Measurements from ENCODE around the gene ROGDI. TPM values are rescaled to one million over a fixed set of nuclear protein-coding genes. Genes with fewer than 3 reads are reported as not detected.
A peak's percentile ranks its signal among the peaks of the same experiment; 100 is the strongest.

The ROGDI gene
- total RNA-seq, 1 experiment from 2014 or later: 32.1 TPM

DNA sequence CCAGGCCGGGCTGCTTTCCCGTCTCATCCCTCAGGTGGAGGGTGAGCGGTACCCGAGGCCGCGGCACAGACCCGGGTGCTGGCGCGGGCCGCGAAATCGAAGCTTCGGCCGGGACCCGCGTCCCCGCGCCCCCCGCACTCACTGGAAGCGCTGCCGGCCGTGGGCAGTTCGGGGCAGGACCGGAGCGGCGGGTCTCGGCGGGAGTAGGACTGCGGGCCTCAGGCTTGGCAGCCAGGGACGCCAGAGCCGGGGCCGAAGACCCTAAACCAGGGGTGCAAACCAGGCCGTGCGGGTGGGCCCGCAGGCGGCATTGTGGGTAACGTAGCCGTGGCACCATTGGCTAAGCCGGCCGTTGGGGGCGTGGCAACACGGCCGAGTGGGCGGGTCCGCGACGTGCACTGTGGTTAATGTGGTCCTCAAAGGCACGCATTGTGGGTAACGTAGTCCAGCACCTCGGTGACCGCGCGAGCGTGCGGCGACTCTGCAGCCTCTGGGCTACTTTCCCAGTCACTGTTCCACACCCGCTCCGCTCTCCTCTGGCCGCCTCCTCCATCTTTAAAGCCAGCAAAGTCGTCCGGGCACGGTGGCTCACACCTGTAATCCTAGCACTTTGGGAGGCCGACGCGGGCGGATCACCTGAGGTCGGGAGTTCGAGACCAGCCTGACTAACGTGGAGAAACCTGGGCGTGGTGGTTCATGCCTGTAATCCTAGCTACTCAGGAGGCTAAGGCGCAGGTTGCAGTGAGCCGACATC lies 35.4 kb downstream of the ROGDI start, which contains the start of gene ZNF500 (continued):
- TF ChIP-seq, protein P1, sequence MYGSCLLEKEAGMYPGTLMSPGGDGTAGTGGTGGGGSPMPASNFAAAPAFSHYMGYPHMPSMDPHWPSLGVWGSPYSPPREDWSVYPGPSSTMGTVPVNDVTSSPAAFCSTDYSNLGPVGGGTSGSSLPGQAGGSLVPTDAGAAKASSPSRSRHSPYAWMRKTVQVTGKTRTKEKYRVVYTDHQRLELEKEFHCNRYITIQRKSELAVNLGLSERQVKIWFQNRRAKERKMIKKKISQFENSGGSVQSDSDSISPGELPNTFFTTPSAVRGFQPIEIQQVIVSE (CRISPR knock-in tag; IDR thresholded peaks at IDR 0.05; ENCODE audit: borderline replicate concordance): no peak
- TF ChIP-seq MYBL2 (CRISPR knock-in tag; IDR thresholded peaks at IDR 0.05) (peak; percentile 14; the same call in 1 of the 2 replicates), ETV6 (CRISPR knock-in tag; IDR thresholded peaks at IDR 0.05) (no peak)
- TF ChIP-seq, protein P2, sequence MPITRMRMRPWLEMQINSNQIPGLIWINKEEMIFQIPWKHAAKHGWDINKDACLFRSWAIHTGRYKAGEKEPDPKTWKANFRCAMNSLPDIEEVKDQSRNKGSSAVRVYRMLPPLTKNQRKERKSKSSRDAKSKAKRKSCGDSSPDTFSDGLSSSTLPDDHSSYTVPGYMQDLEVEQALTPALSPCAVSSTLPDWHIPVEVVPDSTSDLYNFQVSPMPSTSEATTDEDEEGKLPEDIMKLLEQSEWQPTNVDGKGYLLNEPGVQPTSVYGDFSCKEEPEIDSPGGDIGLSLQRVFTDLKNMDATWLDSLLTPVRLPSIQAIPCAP (CRISPR knock-in tag; IDR thresholded peaks at IDR 0.05): peak; percentile 75; the same call in 1 of the 2 replicates

DNA sequence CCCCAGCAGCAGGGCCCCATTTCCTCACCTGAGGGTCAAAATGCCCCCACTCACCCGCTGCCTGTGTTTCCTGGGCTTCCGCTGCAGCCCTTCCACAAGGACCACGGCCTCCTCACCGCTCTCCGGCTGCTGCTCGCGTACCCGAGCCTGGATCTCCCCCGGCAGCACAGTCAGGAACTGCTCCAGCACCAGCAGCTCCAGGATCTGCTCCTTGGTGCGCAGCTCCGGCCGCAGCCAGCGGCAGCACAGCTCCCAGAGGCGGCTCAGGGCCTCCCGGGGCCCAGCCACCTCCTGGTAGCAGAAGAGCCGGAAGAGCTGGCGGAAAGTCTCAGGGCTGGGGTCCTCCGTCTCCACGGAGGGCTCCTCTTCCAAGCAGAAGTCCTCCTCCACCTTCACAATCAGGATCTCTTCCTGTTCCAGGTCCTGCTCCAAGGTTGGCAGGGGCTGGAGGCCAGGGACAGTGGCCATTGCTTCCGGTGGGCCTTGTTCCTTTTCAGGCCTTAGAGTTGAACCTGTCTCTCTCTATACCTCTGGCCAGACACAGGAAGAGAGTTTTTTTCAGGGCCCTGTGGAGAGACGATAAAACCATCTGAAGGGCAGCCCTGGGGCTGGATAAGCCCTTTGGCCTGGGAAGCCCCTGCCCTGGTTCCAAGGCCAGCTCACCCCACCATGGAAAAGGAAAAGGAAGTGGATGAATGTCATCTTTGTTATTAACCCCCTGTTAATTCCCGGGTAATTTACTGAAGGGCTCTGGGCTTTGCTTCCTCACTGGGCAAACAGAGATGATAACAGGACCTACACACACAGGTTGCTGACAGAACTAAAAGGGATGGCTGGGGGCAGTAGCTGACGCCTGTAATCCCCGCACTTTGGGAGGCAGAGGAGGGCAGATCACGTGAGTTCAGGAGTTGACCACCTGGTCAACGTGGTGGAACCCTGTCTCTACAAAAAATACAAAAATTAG lies 36.6 kb downstream of the ROGDI start:
- TF ChIP-seq CBFB (CRISPR knock-in tag; IDR thresholded peaks at IDR 0.05; ENCODE audit: low read depth) (no peak), RORB (CRISPR knock-in tag; IDR thresholded peaks at IDR 0.05) (no peak), ESRRA (CRISPR knock-in tag; IDR thresholded peaks at IDR 0.05; ENCODE audit: borderline replicate concordance) (no peak), ZNF232 (CRISPR knock-in tag; IDR thresholded peaks at IDR 0.05) (no peak), CREM (CRISPR knock-in tag; IDR thresholded peaks at IDR 0.05) (no peak), JUN (CRISPR knock-in tag; IDR thresholded peaks at IDR 0.05) (no peak), ZBTB21 (CRISPR knock-in tag; IDR thresholded peaks at IDR 0.05; ENCODE audit: borderline replicate concordance) (no peak)
- TF ChIP-seq, protein P3, sequence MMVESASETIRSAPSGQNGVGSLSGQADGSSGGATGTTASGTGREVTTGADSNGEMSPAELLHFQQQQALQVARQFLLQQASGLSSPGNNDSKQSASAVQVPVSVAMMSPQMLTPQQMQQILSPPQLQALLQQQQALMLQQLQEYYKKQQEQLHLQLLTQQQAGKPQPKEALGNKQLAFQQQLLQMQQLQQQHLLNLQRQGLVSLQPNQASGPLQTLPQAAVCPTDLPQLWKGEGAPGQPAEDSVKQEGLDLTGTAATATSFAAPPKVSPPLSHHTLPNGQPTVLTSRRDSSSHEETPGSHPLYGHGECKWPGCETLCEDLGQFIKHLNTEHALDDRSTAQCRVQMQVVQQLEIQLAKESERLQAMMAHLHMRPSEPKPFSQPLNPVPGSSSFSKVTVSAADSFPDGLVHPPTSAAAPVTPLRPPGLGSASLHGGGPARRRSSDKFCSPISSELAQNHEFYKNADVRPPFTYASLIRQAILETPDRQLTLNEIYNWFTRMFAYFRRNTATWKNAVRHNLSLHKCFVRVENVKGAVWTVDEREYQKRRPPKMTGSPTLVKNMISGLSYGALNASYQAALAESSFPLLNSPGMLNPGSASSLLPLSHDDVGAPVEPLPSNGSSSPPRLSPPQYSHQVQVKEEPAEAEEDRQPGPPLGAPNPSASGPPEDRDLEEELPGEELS (CRISPR knock-in tag; IDR thresholded peaks at IDR 0.05): no peak
- TF ChIP-seq, protein P4, sequence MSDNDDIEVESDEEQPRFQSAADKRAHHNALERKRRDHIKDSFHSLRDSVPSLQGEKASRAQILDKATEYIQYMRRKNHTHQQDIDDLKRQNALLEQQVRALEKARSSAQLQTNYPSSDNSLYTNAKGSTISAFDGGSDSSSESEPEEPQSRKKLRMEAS (CRISPR knock-in tag; IDR thresholded peaks at IDR 0.05): no peak
- TF ChIP-seq, protein P2 (CRISPR knock-in tag; IDR thresholded peaks at IDR 0.05): no peak
- TF ChIP-seq, protein P5, sequence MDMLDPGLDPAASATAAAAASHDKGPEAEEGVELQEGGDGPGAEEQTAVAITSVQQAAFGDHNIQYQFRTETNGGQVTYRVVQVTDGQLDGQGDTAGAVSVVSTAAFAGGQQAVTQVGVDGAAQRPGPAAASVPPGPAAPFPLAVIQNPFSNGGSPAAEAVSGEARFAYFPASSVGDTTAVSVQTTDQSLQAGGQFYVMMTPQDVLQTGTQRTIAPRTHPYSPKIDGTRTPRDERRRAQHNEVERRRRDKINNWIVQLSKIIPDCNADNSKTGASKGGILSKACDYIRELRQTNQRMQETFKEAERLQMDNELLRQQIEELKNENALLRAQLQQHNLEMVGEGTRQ (CRISPR knock-in tag; IDR thresholded peaks at IDR 0.05): no peak
- TF ChIP-seq, protein P6, sequence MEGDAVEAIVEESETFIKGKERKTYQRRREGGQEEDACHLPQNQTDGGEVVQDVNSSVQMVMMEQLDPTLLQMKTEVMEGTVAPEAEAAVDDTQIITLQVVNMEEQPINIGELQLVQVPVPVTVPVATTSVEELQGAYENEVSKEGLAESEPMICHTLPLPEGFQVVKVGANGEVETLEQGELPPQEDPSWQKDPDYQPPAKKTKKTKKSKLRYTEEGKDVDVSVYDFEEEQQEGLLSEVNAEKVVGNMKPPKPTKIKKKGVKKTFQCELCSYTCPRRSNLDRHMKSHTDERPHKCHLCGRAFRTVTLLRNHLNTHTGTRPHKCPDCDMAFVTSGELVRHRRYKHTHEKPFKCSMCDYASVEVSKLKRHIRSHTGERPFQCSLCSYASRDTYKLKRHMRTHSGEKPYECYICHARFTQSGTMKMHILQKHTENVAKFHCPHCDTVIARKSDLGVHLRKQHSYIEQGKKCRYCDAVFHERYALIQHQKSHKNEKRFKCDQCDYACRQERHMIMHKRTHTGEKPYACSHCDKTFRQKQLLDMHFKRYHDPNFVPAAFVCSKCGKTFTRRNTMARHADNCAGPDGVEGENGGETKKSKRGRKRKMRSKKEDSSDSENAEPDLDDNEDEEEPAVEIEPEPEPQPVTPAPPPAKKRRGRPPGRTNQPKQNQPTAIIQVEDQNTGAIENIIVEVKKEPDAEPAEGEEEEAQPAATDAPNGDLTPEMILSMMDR (IDR thresholded peaks at IDR 0.05): no peak
- TF ChIP-seq, protein P7, sequence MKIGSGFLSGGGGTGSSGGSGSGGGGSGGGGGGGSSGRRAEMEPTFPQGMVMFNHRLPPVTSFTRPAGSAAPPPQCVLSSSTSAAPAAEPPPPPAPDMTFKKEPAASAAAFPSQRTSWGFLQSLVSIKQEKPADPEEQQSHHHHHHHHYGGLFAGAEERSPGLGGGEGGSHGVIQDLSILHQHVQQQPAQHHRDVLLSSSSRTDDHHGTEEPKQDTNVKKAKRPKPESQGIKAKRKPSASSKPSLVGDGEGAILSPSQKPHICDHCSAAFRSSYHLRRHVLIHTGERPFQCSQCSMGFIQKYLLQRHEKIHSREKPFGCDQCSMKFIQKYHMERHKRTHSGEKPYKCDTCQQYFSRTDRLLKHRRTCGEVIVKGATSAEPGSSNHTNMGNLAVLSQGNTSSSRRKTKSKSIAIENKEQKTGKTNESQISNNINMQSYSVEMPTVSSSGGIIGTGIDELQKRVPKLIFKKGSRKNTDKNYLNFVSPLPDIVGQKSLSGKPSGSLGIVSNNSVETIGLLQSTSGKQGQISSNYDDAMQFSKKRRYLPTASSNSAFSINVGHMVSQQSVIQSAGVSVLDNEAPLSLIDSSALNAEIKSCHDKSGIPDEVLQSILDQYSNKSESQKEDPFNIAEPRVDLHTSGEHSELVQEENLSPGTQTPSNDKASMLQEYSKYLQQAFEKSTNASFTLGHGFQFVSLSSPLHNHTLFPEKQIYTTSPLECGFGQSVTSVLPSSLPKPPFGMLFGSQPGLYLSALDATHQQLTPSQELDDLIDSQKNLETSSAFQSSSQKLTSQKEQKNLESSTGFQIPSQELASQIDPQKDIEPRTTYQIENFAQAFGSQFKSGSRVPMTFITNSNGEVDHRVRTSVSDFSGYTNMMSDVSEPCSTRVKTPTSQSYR (CRISPR knock-in tag; IDR thresholded peaks at IDR 0.05): no peak
- TF ChIP-seq, protein P8, sequence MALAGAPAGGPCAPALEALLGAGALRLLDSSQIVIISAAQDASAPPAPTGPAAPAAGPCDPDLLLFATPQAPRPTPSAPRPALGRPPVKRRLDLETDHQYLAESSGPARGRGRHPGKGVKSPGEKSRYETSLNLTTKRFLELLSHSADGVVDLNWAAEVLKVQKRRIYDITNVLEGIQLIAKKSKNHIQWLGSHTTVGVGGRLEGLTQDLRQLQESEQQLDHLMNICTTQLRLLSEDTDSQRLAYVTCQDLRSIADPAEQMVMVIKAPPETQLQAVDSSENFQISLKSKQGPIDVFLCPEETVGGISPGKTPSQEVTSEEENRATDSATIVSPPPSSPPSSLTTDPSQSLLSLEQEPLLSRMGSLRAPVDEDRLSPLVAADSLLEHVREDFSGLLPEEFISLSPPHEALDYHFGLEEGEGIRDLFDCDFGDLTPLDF (CRISPR knock-in tag; IDR thresholded peaks at IDR 0.05): no peak
- Mint-ChIP-seq H3K27ac (no peak overlapping the region), H3K36me3 (peaks cover 12% of the 10 kb centered on the region), H3K4me1 (peaks cover 17% of the 10 kb centered on the region), H3K27me3 (ENCODE audit: low read depth) (no peaks in the 10 kb centered on the region), H3K9me3 (no peaks in the 10 kb centered on the region), H3K4me3 (peak overlapping the region; percentile 80)
- POLR2A ChIA-PET: interaction anchor here (3.1 kb wide), 1 partner anchor 37 kb away, joined by 16 read pairs; the partner anchor contains the start of gene ROGDI
- DNase-seq (ENCODE audit: low spot score): no peak
- CTCF ChIA-PET: no interaction called here
- no peak for ATAC-seq
